HCT116 (cell line): Measurements from ENCODE around the gene SOBP. TPM values are rescaled to one million over a fixed set of nuclear protein-coding genes. Genes with fewer than 3 reads are reported as not detected.

ENCODE experiments used
- ATAC-seq: fragments of 200-7000 bp; cut with Tn5 transposase; 2 replicates; pipeline ENCODE4 v1.9.1; 2020; ENCODE audit warnings: mild to moderate bottlenecking, moderate library complexity
- BruUV-seq: library from RNA; stranded (reverse); fragments of 400-500 nt; replicated peaks from 2 replicates; lab custom pipeline; 2021; lab: Mats Ljungman, UMichigan
- CTCF ChIA-PET: fragments of 300-600 bp; sonication (Branson Sonifier 250); formaldehyde crosslinking; loops from one replicate; lab custom pipeline; 2021; ENCODE audit warnings: antibody characterized with exemption; lab: Charles Lee
- POLR2A ChIA-PET: fragments of 300-600, 350-600 bp; sonication (Branson Sonifier 250); formaldehyde crosslinking; loops from one replicate; lab custom pipeline; 2021; ENCODE audit warnings: antibody characterized with exemption; lab: Charles Lee
- RAD21 ChIA-PET, 2 experiments: fragments of 300-600 bp; sonication (Branson Sonifier 250); formaldehyde crosslinking; loops; one replicate each; lab custom pipeline; 2023; ENCODE audit warnings: low total read pairs in 2 of 2; ENCODE audit not compliant: uncharacterized antibody in 2 of 2, unreplicated experiment in 2 of 2, low non-redundant PET in 1 of 2; lab: Charles Lee
- DNase-seq: peaks from one replicate; pipeline ENCODE4 v3.0.0-alpha.2; 2010; ENCODE audit warnings: low read depth, low spot score
- H2AFZ ChIP-seq: fragments of 200-600 bp; shearing (Covaris generic), sonication (generic); 2 replicates; pipeline ENCODE4 v1.6.1; 2017; ENCODE audit warnings: low read depth, mixed run types, mixed read lengths, antibody characterized with exemption, low read length; ENCODE audit not compliant: poor library complexity, severe bottlenecking
- H3K27ac ChIP-seq: 2 replicates; pipeline ENCODE4 v1.5.1; 2012; ENCODE audit warnings: low read depth, low read length
- H3K27me3 ChIP-seq: fragments of 200-600 bp; sonication (generic); 2 replicates; pipeline ENCODE4 v1.6.1; 2016; ENCODE audit warnings: mixed run types, low read length, mixed read lengths; ENCODE audit not compliant: insufficient read depth
- H3K36me3 ChIP-seq, 2 experiments: fragments of 200-500 bp in 1 of 2; fragments of 200-600 bp in 1 of 2; sonication (Bioruptor generic) in 1 of 2; sonication (generic) in 1 of 2; 2 replicates each; pipeline versions ENCODE4 v1.5.1 to v1.6.1; 2014 to 2016; ENCODE audit warnings: low read length in 2 of 2, inconsistent platforms in 1 of 2, mixed read lengths in 1 of 2, mixed run types in 1 of 2; ENCODE audit not compliant: insufficient read depth in 2 of 2, control insufficient read depth in 1 of 2
- H3K4me1 ChIP-seq, 2 experiments: fragments of 200-600 bp in 1 of 2; sonication (generic) in 1 of 2; 2 replicates each; pipeline versions ENCODE4 v1.5.1 to v1.6.1; 2012 to 2017; ENCODE audit warnings: low read length in 2 of 2, inconsistent platforms in 1 of 2, mild to moderate bottlenecking in 1 of 2, mixed read lengths in 1 of 2, mixed run types in 1 of 2, moderate library complexity in 1 of 2; ENCODE audit not compliant: insufficient read depth in 2 of 2, control insufficient read depth in 1 of 2
- H3K4me2 ChIP-seq: fragments of 200-600 bp; sonication (generic); 2 replicates; pipeline ENCODE4 v1.6.1; 2017; ENCODE audit warnings: mixed run types, low read length, mixed read lengths
- H3K4me3 ChIP-seq, 2 experiments: fragments of 200-600 bp in 1 of 2; sonication (generic) in 1 of 2; replicated peaks in 1 of 2; 2 replicates each; pipeline ENCODE4 v1.5.1; 2011 to 2016; ENCODE audit warnings: low read length in 2 of 2, control low read depth in 1 of 2, low read depth in 1 of 2, mild to moderate bottlenecking in 1 of 2, mixed read lengths in 1 of 2, mixed run types in 1 of 2
- H3K79me2 ChIP-seq: fragments of 200-600 bp; sonication (generic); 2 replicates; pipeline ENCODE4 v1.6.1; 2017; ENCODE audit warnings: mild to moderate bottlenecking, mixed run types, low read length, moderate library complexity, mixed read lengths; ENCODE audit not compliant: insufficient read depth
- H3K9ac ChIP-seq: fragments of 200-600 bp; sonication (generic); 2 replicates; pipeline ENCODE4 v1.6.1; 2016; ENCODE audit warnings: low read length, mixed read lengths
- H3K9me2 ChIP-seq: fragments of 200-600 bp; sonication (generic), shearing (Covaris generic); 2 replicates; pipeline ENCODE4 v1.6.1; 2017; ENCODE audit warnings: mixed run types, mild to moderate bottlenecking, moderate library complexity; ENCODE audit not compliant: insufficient read depth
- H3K9me3 ChIP-seq, 2 experiments: fragments of 200-500 bp in 1 of 2; fragments of 200-600 bp in 1 of 2; sonication (Bioruptor generic) in 1 of 2; sonication (generic) in 1 of 2; 2 replicates each; pipeline ENCODE4 v1.6.1; 2014 to 2017; ENCODE audit warnings: low read length in 2 of 2, mixed read lengths in 2 of 2, inconsistent platforms in 1 of 2, low read depth in 1 of 2, mild to moderate bottlenecking in 1 of 2, mixed run types in 1 of 2, moderate library complexity in 1 of 2; ENCODE audit not compliant: control insufficient read depth in 1 of 2, insufficient read depth in 1 of 2
- H4K20me1 ChIP-seq: fragments of 200-600 bp; sonication (generic), shearing (Covaris generic); 2 replicates; pipeline ENCODE4 v1.6.1; 2017; ENCODE audit warnings: mixed run types, mild to moderate bottlenecking, moderate library complexity; ENCODE audit not compliant: insufficient read depth
- CBX3 ChIP-seq: IDR thresholded peaks from 2 replicates; pipeline ENCODE4 v1.6.1; 2012; ENCODE audit warnings: low read depth
- CEBPB ChIP-seq: IDR thresholded peaks from 2 replicates; pipeline ENCODE4 v1.6.1; 2012; ENCODE audit warnings: low read depth
- EGR1 ChIP-seq: IDR thresholded peaks from 2 replicates; pipeline ENCODE4 v1.6.1; 2012; ENCODE audit warnings: low read depth
- ELF1 ChIP-seq: IDR thresholded peaks from 2 replicates; pipeline ENCODE4 v1.6.1; 2012; ENCODE audit warnings: low read depth, borderline replicate concordance
- EZH2 ChIP-seq: fragments of 200-600 bp; sonication (generic); IDR thresholded peaks from 2 replicates; pipeline ENCODE4 v1.6.1; 2017; ENCODE audit warnings: antibody characterized with exemption, mixed run types
- EZH2phosphoT487 ChIP-seq: fragments of 200-600 bp; IDR thresholded peaks from 2 replicates; pipeline ENCODE4 v1.6.1; 2018; ENCODE audit warnings: antibody characterized with exemption, borderline replicate concordance
- FOSL1 ChIP-seq: IDR thresholded peaks from 2 replicates; pipeline ENCODE4 v1.6.1; 2012; ENCODE audit warnings: low read depth
- JUND ChIP-seq: IDR thresholded peaks from 2 replicates; pipeline ENCODE4 v1.6.1; 2012
- POLR2A ChIP-seq: IDR thresholded peaks from 2 replicates; pipeline ENCODE4 v1.7.0; 2011; ENCODE audit warnings: borderline replicate concordance; ENCODE audit not compliant: insufficient read depth, insufficient read length; ENCODE audit errors: extremely low read depth
- POLR2AphosphoS5 ChIP-seq: IDR thresholded peaks from 2 replicates; pipeline ENCODE4 v1.6.1; 2011; ENCODE audit warnings: mild to moderate bottlenecking, low read depth, low read length, moderate library complexity
- RAD21 ChIP-seq: IDR thresholded peaks from 2 replicates; pipeline ENCODE4 v1.6.1; 2012; ENCODE audit warnings: low read depth, mild to moderate bottlenecking
- REST ChIP-seq: IDR thresholded peaks from 2 replicates; pipeline ENCODE4 v1.6.1; 2012; ENCODE audit warnings: low read depth
- SIN3A ChIP-seq: IDR thresholded peaks from 2 replicates; pipeline ENCODE4 v1.6.1; 2012; ENCODE audit warnings: low read depth
- SP1 ChIP-seq: IDR thresholded peaks from 2 replicates; pipeline ENCODE4 v1.6.1; 2012; ENCODE audit warnings: low read depth
- SRF ChIP-seq: IDR thresholded peaks from 2 replicates; pipeline ENCODE4 v1.6.1; 2012; ENCODE audit warnings: low read depth
- TCF7L2 ChIP-seq: IDR thresholded peaks from 2 replicates; pipeline ENCODE4 v1.7.0; 2011; ENCODE audit warnings: borderline replicate concordance, inconsistent platforms; ENCODE audit not compliant: insufficient read depth, insufficient read length; ENCODE audit errors: extremely low read depth
- YY1 ChIP-seq: IDR thresholded peaks from 2 replicates; pipeline ENCODE4 v1.6.1; 2011; ENCODE audit warnings: low read length, low read depth, moderate library complexity, mild to moderate bottlenecking; ENCODE audit not compliant: insufficient replicate concordance; ENCODE audit errors: extremely low read depth
- ZBTB33 ChIP-seq: IDR thresholded peaks from 2 replicates; pipeline ENCODE4 v1.6.1; 2011; ENCODE audit warnings: mild to moderate bottlenecking, low read length, moderate library complexity; ENCODE audit not compliant: insufficient replicate concordance; ENCODE audit errors: extremely low read depth
- ZFX ChIP-seq: fragments of 450-650 bp; IDR thresholded peaks from 2 replicates; pipeline ENCODE4 v1.6.1; 2017
- intact Hi-C: fragments of 100-400 bp; cut with micrococcal nuclease; formaldehyde crosslinking; loops from 2 replicates; pipeline ENCODE4 v1.10.0; 2022
- total RNA-seq: library from RNA; stranded (reverse); gene quantifications from one replicate; pipeline ENCODE4 v1.2.1, GENCODE V29; 2021; ENCODE audit not compliant: unreplicated experiment

The SOBP gene
- total RNA-seq, 1 experiment from 2014 or later: 2.6 TPM

- ChIA-PET RAD21 (no interaction called here), POLR2A (no interaction called here), CTCF (no interaction called here)
- DNase-seq (no peak), ATAC-seq (no peak)
- BruUV-seq: no TSS peak
- Histone ChIP-seq H3K27ac (no peak overlapping the region), H3K27me3 (no peaks in the 10 kb centered on the region), H2AFZ (no peak overlapping the region), H3K9me3 (peaks cover 9 to 14% of the 10 kb centered on the region in 2 experiments; a peak in 2 of 4 replicates), H3K4me1 (no peaks in the 10 kb centered on the region), H3K4me3 (no peak overlapping the region), H3K4me2 (no peak overlapping the region), H3K79me2 (peaks cover 6% of the 10 kb centered on the region; the same call in 1 of the 2 replicates), H3K36me3 (no peaks in the 10 kb centered on the region), H4K20me1 (no peaks in the 10 kb centered on the region), H3K9me2 (no peaks in the 10 kb centered on the region), H3K9ac (no peak overlapping the region)
- intact Hi-C loops: no loop called here
- TF ChIP-seq SP1 (no peak), CEBPB (no peak), SRF (no peak), ZBTB33 (no peak), YY1 (no peak), REST (no peak), ZFX (no peak), RAD21 (no peak), ELF1 (no peak), TCF7L2 (no peak), POLR2AphosphoS5 (no peak), FOSL1 (no peak), CBX3 (no peak), EGR1 (no peak), EZH2phosphoT487 (no peak), EZH2 (no peak), POLR2A (no peak), JUND (no peak), SIN3A (no peak)
These were observed 45.6 kb upstream of the SOBP start for GRCh38 chr6:107444277-107444676.
